Lower lobe of right lung (tissue), 2 donors: ENCODE measurements around the gene CA10. TPM values are rescaled to one million over a fixed set of nuclear protein-coding genes. Genes with fewer than 3 reads are reported as not detected.

Source experiments
- ATAC-seq, 2 donors: fragments of 200-7000 bp; cut with Tn5 transposase; one replicate each; pipeline ENCODE4 v1.9.1; 2020 to 2022; ENCODE audit warnings: mild to moderate bottlenecking in 2 of 2, moderate library complexity in 2 of 2
- DNase-seq: peaks from one replicate; pipeline ENCODE4 v3.0.0-alpha.2; 2020
- H3K27ac ChIP-seq: fragments of 200-600 bp; one replicate; pipeline ENCODE4 v1.8.0; 2022
- H3K27me3 ChIP-seq: fragments of 200-600 bp; one replicate; pipeline ENCODE4 v1.8.0; 2022; ENCODE audit warnings: low read depth
- H3K36me3 ChIP-seq: fragments of 200-600 bp; one replicate; pipeline ENCODE4 v1.8.0; 2022; ENCODE audit warnings: mild to moderate bottlenecking
- H3K4me1 ChIP-seq: fragments of 200-600 bp; one replicate; pipeline ENCODE4 v1.8.0; 2022
- H3K4me3 ChIP-seq: fragments of 200-600 bp; one replicate; pipeline ENCODE4 v1.8.0; 2022; ENCODE audit warnings: mild to moderate bottlenecking
- H3K9me3 ChIP-seq: fragments of 200-600 bp; one replicate; pipeline ENCODE4 v1.8.0; 2022
- CTCF ChIP-seq: fragments of 200-600 bp; IDR thresholded peaks from one replicate; pipeline ENCODE4 v1.8.0; 2022; ENCODE audit warnings: antibody characterized with exemption, mild to moderate bottlenecking
- intact Hi-C: fragments of 100-400 bp; cut with DNase I; formaldehyde crosslinking; loops from one replicate; pipeline ENCODE4 v1.11.0; 2022
- total RNA-seq: library from RNA; stranded (reverse); fragmentation: NEBNext Ultra II Directional; extraction: Animal tissue kit (Norgen Biotek cat#: 25700); gene quantifications from one replicate; pipeline ENCODE4 v1.2.1, GENCODE V29; 2021
- donor health status: DM: no; HTN: yes; CAD: no; lungs with severe emphysema.

CA10 gene
- total RNA-seq, 1 donor from 2014 or later: not detected

GRCh38 chr17:52181782-52182181 lies 23.3 kb upstream of the CA10 start:
- Histone ChIP-seq H3K36me3 (no peaks in the 10 kb centered on the region), H3K27me3 (no peaks in the 10 kb centered on the region), H3K4me1 (no peaks in the 10 kb centered on the region), H3K4me3 (no peak overlapping the region), H3K27ac (no peak overlapping the region), H3K9me3 (no peaks in the 10 kb centered on the region)
- intact Hi-C loops: no loop called here
- no peak for DNase-seq
- no peak for ATAC-seq
- no peak for TF ChIP-seq CTCF

DNA sequence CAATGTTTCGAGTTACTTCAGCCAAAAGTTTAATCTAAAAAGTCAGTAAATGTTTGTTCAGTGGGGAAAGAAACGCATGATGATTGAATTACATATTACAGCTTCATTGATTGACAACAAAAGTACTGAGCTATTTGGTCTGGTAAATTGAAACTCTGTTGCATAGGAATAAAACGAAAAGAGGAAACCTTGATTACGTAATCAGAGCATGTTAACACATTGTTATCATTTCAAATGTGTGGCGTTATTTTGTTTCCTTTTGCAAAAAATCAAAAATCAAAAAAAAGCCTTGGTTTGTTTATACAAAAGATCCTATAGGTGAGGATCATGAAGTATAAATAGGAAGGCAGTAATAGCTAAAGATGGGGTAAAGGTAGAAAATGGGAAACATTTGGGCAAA lies 19.5 kb upstream of the CA10 start:
- no peak for ATAC-seq
- intact Hi-C loops: no loop called here

DNA sequence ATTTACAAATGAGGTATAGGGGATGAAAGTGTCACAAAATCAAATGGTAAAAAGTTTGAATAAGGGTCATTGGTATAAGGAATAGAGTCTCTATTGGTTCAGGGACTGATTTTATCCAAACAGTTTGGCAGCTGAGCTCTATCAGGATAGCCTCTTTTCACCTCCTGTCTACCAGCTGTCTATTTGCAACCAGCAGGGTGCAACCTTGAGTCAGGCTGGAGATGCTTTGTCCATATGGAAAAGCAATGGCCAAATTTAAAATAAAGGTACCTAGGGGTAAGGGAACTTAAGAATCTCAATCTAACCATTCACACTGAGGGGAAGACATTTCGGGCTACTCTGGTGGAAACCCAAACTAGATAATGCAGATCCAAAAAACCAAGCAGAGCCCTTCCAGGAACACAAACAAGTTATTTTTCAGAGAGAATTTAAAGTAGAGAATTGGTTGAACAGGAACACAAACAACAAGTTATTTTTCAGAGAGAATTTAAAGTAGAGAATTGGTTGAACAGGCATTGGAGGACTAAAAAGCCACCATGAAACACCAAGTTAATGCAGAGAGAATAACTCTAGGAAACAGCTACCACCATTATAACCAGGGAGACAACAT lies 12.6 kb upstream of the CA10 start:
- Histone ChIP-seq H3K9me3 (no peaks in the 10 kb centered on the region), H3K27me3 (no peaks in the 10 kb centered on the region), H3K36me3 (no peaks in the 10 kb centered on the region), H3K4me3 (no peak overlapping the region), H3K27ac (no peak overlapping the region), H3K4me1 (no peaks in the 10 kb centered on the region)
- no peak for DNase-seq
- intact Hi-C loops: no loop called here
- ATAC-seq: no peak
- peak; percentile 20 for TF ChIP-seq CTCF

More for the DNA sequence above, 19.5 kb upstream of the CA10 start:
- H3K4me3 ChIP-seq: no peak overlapping the region
- H3K4me1 ChIP-seq: no peaks in the 10 kb centered on the region
- no peaks in the 10 kb centered on the region for H3K27me3 ChIP-seq
- H3K9me3 ChIP-seq: no peaks in the 10 kb centered on the region
- no peak for DNase-seq
- no peaks in the 10 kb centered on the region for H3K36me3 ChIP-seq
- H3K27ac ChIP-seq: no peak overlapping the region
- TF ChIP-seq CTCF: no peak

- Histone ChIP-seq H3K4me3 (no peak overlapping the region), H3K9me3 (no peaks in the 10 kb centered on the region), H3K36me3 (no peaks in the 10 kb centered on the region), H3K4me1 (peaks cover 4% of the 10 kb centered on the region), H3K27me3 (peaks cover 56% of the 10 kb centered on the region), H3K27ac (no peak overlapping the region)
- ATAC-seq (no peak), DNase-seq (no peak)
- intact Hi-C loops: no loop called here
- TF ChIP-seq CTCF: no peak
Observed at GRCh38 chr17:52160136-52160567, 1.6 kb upstream of the CA10 start.

- Histone ChIP-seq H3K9me3 (no peaks in the 10 kb centered on the region), H3K4me3 (no peak overlapping the region), H3K27me3 (peaks cover 56% of the 10 kb centered on the region), H3K4me1 (peaks cover 4% of the 10 kb centered on the region), H3K27ac (no peak overlapping the region), H3K36me3 (no peaks in the 10 kb centered on the region)
- intact Hi-C loops: no loop called here
- ATAC-seq (no peak), DNase-seq (no peak)
- no peak for TF ChIP-seq CTCF
Observed at GRCh38 chr17:52159246-52160135, 977 bp upstream of the CA10 start.
